Activated CD4-positive, alpha-beta T cell treated with anti-CD3 and anti-CD28 coated beads for 4 hours (primary cell): Measurements from ENCODE around the gene UNKL.
"Not testable (repeated sequence)": the region's sequence is repeated elsewhere in the genome, so short reads cannot be mapped to it uniquely, and the experiment has no call there.

Experiments
- DNase-seq, 2 donors: peaks; one replicate each; pipeline ENCODE4 v3.0.0-alpha.2; 2020

UNKL gene

GRCh38 chr16:1444730-1445517 is 30.4 kb upstream of the UNKL start:
- no peak for DNase-seq

- no peak for DNase-seq
Measured at GRCh38 chr16:1443980-1444729, 29.7 kb upstream of the UNKL start, which contains the start of gene CCDC154. Gene CCDC154 (minus strand): TSS chr16:1444556. CDS start chr16:1444322, 234 bp downstream.

GRCh38 chr16:1443403-1443973 is 29.0 kb upstream of the UNKL start:
- no peak for DNase-seq

GRCh38 chr16:1442697-1443096 is 28.2 kb upstream of the UNKL start:
- no peak for DNase-seq

- DNase-seq, result no peak
Measured at GRCh38 chr16:1441391-1441829, 26.9 kb upstream of the UNKL start.

- DNase-seq, result not testable (repeated sequence)
Measured at GRCh38 chr16:1439699-1440074, 25.2 kb upstream of the UNKL start.

- no peak for DNase-seq
Measured at GRCh38 chr16:1439058-1439698, 24.7 kb upstream of the UNKL start.

- DNase-seq, result no peak
Measured at GRCh38 chr16:1438229-1439057, 23.9 kb upstream of the UNKL start.

GRCh38 chr16:1437606-1438005 is 23.1 kb upstream of the UNKL start:
- DNase-seq, result no peak

- no peak for DNase-seq
Measured at GRCh38 chr16:1436731-1437355, 22.3 kb upstream of the UNKL start.

GRCh38 chr16:1435921-1436697 is 21.6 kb upstream of the UNKL start:
- DNase-seq, result no peak

- no peak for DNase-seq
Measured at GRCh38 chr16:1434644-1435592, 20.4 kb upstream of the UNKL start.

GRCh38 chr16:1433756-1434155 is 19.3 kb upstream of the UNKL start:
- no peak for DNase-seq

GRCh38 chr16:1433263-1433560 is 18.7 kb upstream of the UNKL start:
- no peak for DNase-seq

GRCh38 chr16:1432388-1433262 is 18.1 kb upstream of the UNKL start:
- DNase-seq, result no peak

- DNase-seq, result no peak
Measured at GRCh38 chr16:1431497-1432270, 17.2 kb upstream of the UNKL start.

- DNase-seq, result no peak
Measured at GRCh38 chr16:1430759-1431496, 16.4 kb upstream of the UNKL start, which contains the start of gene PERCC1. Gene PERCC1 (plus strand): TSS chr16:1431078. CDS start chr16:1432594, 1,516 bp downstream.
